Right lobe of liver (tissue), 4 donors: ENCODE results near the gene OPA3.

ENCODE experiments used
- CTCF ChIP-seq, 4 donors: fragments of 200-600 bp in 3 of 4; fragments of 450-650 bp in 1 of 4; IDR thresholded peaks; one replicate each; pipeline versions ENCODE4 v1.5.1 to v1.8.0; 2016 to 2022; ENCODE audit warnings: antibody characterized with exemption in 4 of 4, mild to moderate bottlenecking in 2 of 4
- POLR2A ChIP-seq: fragments of 450-650 bp; IDR thresholded peaks from one replicate; pipeline ENCODE4 v1.6.1; 2017; ENCODE audit warnings: antibody characterized with exemption, mild to moderate bottlenecking
- donor health status: DM: no; HTN: no; CAD: no.
- donor health status: DM: no; HTN: no; CAD: no.
- donor health status: DM: no; HTN: yes; CAD: no.

- TF ChIP-seq CTCF (IDR thresholded peaks at IDR 0.05) (no peak), POLR2A (no peak)
Measured at GRCh38 chr19:45497791-45498190, 86.8 kb downstream of the OPA3 start.
